22Rv1 (cell line): Measurements from ENCODE around the gene GAS6.

Experiments used
- ZFX ChIP-seq: fragments of 450-650 bp; IDR thresholded peaks from 2 replicates; pipeline ENCODE4 v1.6.1; 2017; ENCODE audit warnings: antibody characterized with exemption, borderline replicate concordance
- TF ChIP-seq, protein P1 (sequence below): fragments of 450-650 bp; IDR thresholded peaks from 2 replicates; pipeline ENCODE4 v1.5.1; 2017; ENCODE audit warnings: mild to moderate bottlenecking

DNA sequence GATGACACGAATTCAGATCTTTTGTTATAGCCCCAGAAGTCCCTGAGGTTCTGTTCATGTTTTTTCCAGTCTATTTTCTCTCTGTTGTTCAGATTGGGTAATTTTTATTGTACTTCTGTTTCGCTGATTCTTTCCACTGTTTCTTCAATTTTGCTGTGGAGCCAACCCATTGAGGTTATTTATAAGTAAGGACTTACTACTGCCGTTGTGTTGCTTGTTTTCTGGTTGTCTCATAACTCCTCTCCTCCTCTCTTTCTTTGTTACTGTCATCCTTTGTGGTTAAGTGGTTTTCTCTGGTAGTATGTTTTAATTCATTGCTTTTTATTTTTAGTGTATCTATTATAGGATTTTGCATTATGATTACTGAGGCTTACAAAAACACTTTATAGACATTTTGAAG, 48.7 kb upstream of the GAS6 start:
- TF ChIP-seq, protein P1, sequence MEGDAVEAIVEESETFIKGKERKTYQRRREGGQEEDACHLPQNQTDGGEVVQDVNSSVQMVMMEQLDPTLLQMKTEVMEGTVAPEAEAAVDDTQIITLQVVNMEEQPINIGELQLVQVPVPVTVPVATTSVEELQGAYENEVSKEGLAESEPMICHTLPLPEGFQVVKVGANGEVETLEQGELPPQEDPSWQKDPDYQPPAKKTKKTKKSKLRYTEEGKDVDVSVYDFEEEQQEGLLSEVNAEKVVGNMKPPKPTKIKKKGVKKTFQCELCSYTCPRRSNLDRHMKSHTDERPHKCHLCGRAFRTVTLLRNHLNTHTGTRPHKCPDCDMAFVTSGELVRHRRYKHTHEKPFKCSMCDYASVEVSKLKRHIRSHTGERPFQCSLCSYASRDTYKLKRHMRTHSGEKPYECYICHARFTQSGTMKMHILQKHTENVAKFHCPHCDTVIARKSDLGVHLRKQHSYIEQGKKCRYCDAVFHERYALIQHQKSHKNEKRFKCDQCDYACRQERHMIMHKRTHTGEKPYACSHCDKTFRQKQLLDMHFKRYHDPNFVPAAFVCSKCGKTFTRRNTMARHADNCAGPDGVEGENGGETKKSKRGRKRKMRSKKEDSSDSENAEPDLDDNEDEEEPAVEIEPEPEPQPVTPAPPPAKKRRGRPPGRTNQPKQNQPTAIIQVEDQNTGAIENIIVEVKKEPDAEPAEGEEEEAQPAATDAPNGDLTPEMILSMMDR: no peak
- TF ChIP-seq ZFX: no peak
